ENCODE data around the gene TGFBR3. TPM values are rescaled to one million over a fixed set of nuclear protein-coding genes. Genes with fewer than 3 reads are reported as not detected.
"Not testable (repeated sequence)": the region's sequence is repeated elsewhere in the genome, so short reads cannot be mapped to it uniquely, and the experiment has no call there.

TGFBR3 gene
- total RNA-seq, 2 experiments from 2014 or later: 13.9 to 15.3 TPM

- DNase-seq (no peak), ATAC-seq (ENCODE audit: low read depth) (no peak)
- Mint-ChIP-seq H3K27me3 (no peaks in the 10 kb centered on the region), H3K4me3 (no peak overlapping the region), H3K9me3 (peaks cover 2% of the 10 kb centered on the region), H3K27ac (no peak overlapping the region), H3K4me1 (peaks cover 9% of the 10 kb centered on the region), H3K36me3 (no peaks in the 10 kb centered on the region)
- POLR2A ChIA-PET: no interaction called here
Observed at GRCh38 chr1:91669584-91670350, 216.2 kb downstream of the TGFBR3 start.

- H3K4me1 Mint-ChIP-seq; ATAC-seq (ENCODE audit: low read depth); DNase-seq; H3K4me3 Mint-ChIP-seq; POLR2A ChIA-PET; H3K9me3 Mint-ChIP-seq; H3K27ac Mint-ChIP-seq; H3K36me3 Mint-ChIP-seq; H3K27me3 Mint-ChIP-seq: not testable (repeated sequence)
Observed at GRCh38 chr1:91666651-91667050, 219.3 kb downstream of the TGFBR3 start.

- Mint-ChIP-seq H3K27ac (no peak overlapping the region), H3K36me3 (peaks cover 6% of the 10 kb centered on the region), H3K27me3 (no peaks in the 10 kb centered on the region), H3K4me1 (no peaks in the 10 kb centered on the region), H3K9me3 (peaks cover 5% of the 10 kb centered on the region), H3K4me3 (no peak overlapping the region)
- DNase-seq (no peak), ATAC-seq (ENCODE audit: low read depth) (no peak)
- POLR2A ChIA-PET: no interaction called here
Observed at GRCh38 chr1:91661121-91661520, 224.8 kb downstream of the TGFBR3 start.

- no peak overlapping the region for H3K27ac Mint-ChIP-seq
- H3K27me3 Mint-ChIP-seq: no peaks in the 10 kb centered on the region
- no peak for DNase-seq
Observed at GRCh38 chr1:91660708-91661107, 225.2 kb downstream of the TGFBR3 start.

GRCh38 chr1:91655912-91656449, 230.0 kb downstream of the TGFBR3 start:
- POLR2A ChIA-PET: no interaction called here
- Mint-ChIP-seq H3K4me1 (no peaks in the 10 kb centered on the region), H3K27ac (no peak overlapping the region), H3K9me3 (peaks cover 8% of the 10 kb centered on the region), H3K4me3 (no peak overlapping the region), H3K27me3 (no peaks in the 10 kb centered on the region), H3K36me3 (peaks cover 6% of the 10 kb centered on the region)
- ATAC-seq (ENCODE audit: low read depth): no peak
- no peak for DNase-seq

More at GRCh38 chr1:91660708-91661107, 225.2 kb downstream of the TGFBR3 start:
- POLR2A ChIA-PET: no interaction called here
- no peaks in the 10 kb centered on the region for H3K4me1 Mint-ChIP-seq
- no peak overlapping the region for H3K4me3 Mint-ChIP-seq
- no peak for ATAC-seq (ENCODE audit: low read depth)
- peaks cover 5% of the 10 kb centered on the region for H3K9me3 Mint-ChIP-seq
- peaks cover 6% of the 10 kb centered on the region for H3K36me3 Mint-ChIP-seq

- DNase-seq (no peak), ATAC-seq (ENCODE audit: low read depth) (no peak)
- POLR2A ChIA-PET: no interaction called here
- Mint-ChIP-seq H3K36me3 (no peaks in the 10 kb centered on the region), H3K27ac (no peak overlapping the region), H3K9me3 (peaks cover 5% of the 10 kb centered on the region), H3K4me1 (no peaks in the 10 kb centered on the region), H3K4me3 (no peak overlapping the region), H3K27me3 (no peaks in the 10 kb centered on the region)
Observed at GRCh38 chr1:91653183-91653582, 232.8 kb downstream of the TGFBR3 start.

GRCh38 chr1:91651661-91652071, 234.3 kb downstream of the TGFBR3 start:
- ATAC-seq (ENCODE audit: low read depth): no peak
- no peaks in the 10 kb centered on the region for H3K27me3 Mint-ChIP-seq
- H3K4me3 Mint-ChIP-seq: no peak overlapping the region
- no peak overlapping the region for H3K27ac Mint-ChIP-seq
- DNase-seq: no peak
- peaks cover 3% of the 10 kb centered on the region for H3K4me1 Mint-ChIP-seq
- POLR2A ChIA-PET: no interaction called here
- no peaks in the 10 kb centered on the region for H3K36me3 Mint-ChIP-seq
- peaks cover 3% of the 10 kb centered on the region for H3K9me3 Mint-ChIP-seq

- Mint-ChIP-seq H3K9me3 (peaks cover 3% of the 10 kb centered on the region), H3K27ac (no peak overlapping the region), H3K4me1 (peaks cover 3% of the 10 kb centered on the region), H3K27me3 (no peaks in the 10 kb centered on the region), H3K4me3 (no peak overlapping the region), H3K36me3 (no peaks in the 10 kb centered on the region)
- POLR2A ChIA-PET: no interaction called here
- DNase-seq: no peak
- no peak for ATAC-seq (ENCODE audit: low read depth)
Observed at GRCh38 chr1:91651243-91651642, 234.7 kb downstream of the TGFBR3 start.

- H3K4me1 Mint-ChIP-seq: peaks cover 3% of the 10 kb centered on the region
- POLR2A ChIA-PET: no interaction called here
- H3K4me3 Mint-ChIP-seq: no peak overlapping the region
- no peaks in the 10 kb centered on the region for H3K27me3 Mint-ChIP-seq
- DNase-seq (no peak), ATAC-seq (ENCODE audit: low read depth) (no peak)
- H3K9me3 Mint-ChIP-seq: peaks cover 3% of the 10 kb centered on the region
- no peak overlapping the region for H3K27ac Mint-ChIP-seq
- H3K36me3 Mint-ChIP-seq: no peaks in the 10 kb centered on the region
Observed at GRCh38 chr1:91650764-91651163, 235.2 kb downstream of the TGFBR3 start.

- peaks cover 11% of the 10 kb centered on the region for H3K27me3 Mint-ChIP-seq
- H3K9me3 Mint-ChIP-seq: peaks cover 2% of the 10 kb centered on the region
- ATAC-seq (ENCODE audit: low read depth) (no peak), DNase-seq (no peak)
- H3K4me3 Mint-ChIP-seq: no peak overlapping the region
- peaks cover 3% of the 10 kb centered on the region for H3K4me1 Mint-ChIP-seq
- no peak overlapping the region for H3K27ac Mint-ChIP-seq
- POLR2A ChIA-PET: no interaction called here
- no peaks in the 10 kb centered on the region for H3K36me3 Mint-ChIP-seq
Observed at GRCh38 chr1:91647061-91647460, 238.9 kb downstream of the TGFBR3 start.

GRCh38 chr1:91645031-91645430, 240.9 kb downstream of the TGFBR3 start:
- POLR2A ChIA-PET: no interaction called here

GRCh38 chr1:91643431-91643830, 242.5 kb downstream of the TGFBR3 start:
- Mint-ChIP-seq H3K27ac (no peak overlapping the region), H3K4me1 (peaks cover 4% of the 10 kb centered on the region), H3K4me3 (no peak overlapping the region), H3K9me3 (peaks cover 13% of the 10 kb centered on the region), H3K36me3 (peaks cover 6% of the 10 kb centered on the region), H3K27me3 (peaks cover 19% of the 10 kb centered on the region)
- POLR2A ChIA-PET: no interaction called here
- DNase-seq: no peak
- ATAC-seq (ENCODE audit: low read depth): no peak

More at GRCh38 chr1:91645031-91645430, 240.9 kb downstream of the TGFBR3 start:
- H3K27ac Mint-ChIP-seq: no peak overlapping the region
- no peak overlapping the region for H3K4me3 Mint-ChIP-seq
- ATAC-seq (ENCODE audit: low read depth) (no peak), DNase-seq (no peak)
- H3K4me1 Mint-ChIP-seq: peaks cover 4% of the 10 kb centered on the region
- peaks cover 19% of the 10 kb centered on the region for H3K27me3 Mint-ChIP-seq
- peaks cover 11% of the 10 kb centered on the region for H3K9me3 Mint-ChIP-seq
- peaks cover 4% of the 10 kb centered on the region for H3K36me3 Mint-ChIP-seq

GRCh38 chr1:91640877-91641526, 244.9 kb downstream of the TGFBR3 start:
- H3K4me3 Mint-ChIP-seq: no peak overlapping the region
- H3K27me3 Mint-ChIP-seq: peaks cover 19% of the 10 kb centered on the region
- ATAC-seq (ENCODE audit: low read depth) (no peak), DNase-seq (no peak)
- H3K36me3 Mint-ChIP-seq: peaks cover 6% of the 10 kb centered on the region
- H3K27ac Mint-ChIP-seq: no peak overlapping the region
- peaks cover 1% of the 10 kb centered on the region for H3K4me1 Mint-ChIP-seq
- POLR2A ChIA-PET: no interaction called here
- H3K9me3 Mint-ChIP-seq: peaks cover 13% of the 10 kb centered on the region

- Mint-ChIP-seq H3K9me3 (peaks cover 13% of the 10 kb centered on the region), H3K4me1 (peaks cover 3% of the 10 kb centered on the region), H3K4me3 (no peak overlapping the region), H3K36me3 (peaks cover 6% of the 10 kb centered on the region), H3K27me3 (peaks cover 11% of the 10 kb centered on the region), H3K27ac (no peak overlapping the region)
- POLR2A ChIA-PET: no interaction called here
- ATAC-seq (ENCODE audit: low read depth): no peak
- DNase-seq: no peak
Observed at GRCh38 chr1:91637539-91637994, 248.4 kb downstream of the TGFBR3 start.
